Peyer's patch (tissue), 4 donors: ENCODE data around the gene ZNF521.

Experiments used
- CTCF ChIP-seq, 6 experiments: fragments of 450-650 bp in 4 of 6; fragments of 200-600 bp in 2 of 6; sonication (generic) in 1 of 6; IDR thresholded peaks; one replicate each; pipeline ENCODE4 v1.5.1; 2017 to 2019; ENCODE audit warnings: antibody characterized with exemption in 6 of 6, mild to moderate bottlenecking in 3 of 6, moderate library complexity in 1 of 6
- POLR2A ChIP-seq, 2 donors: fragments of 450-650 bp; IDR thresholded peaks; one replicate each; pipeline ENCODE4 v1.5.1; 2017; ENCODE audit warnings: antibody characterized with exemption in 2 of 2, mild to moderate bottlenecking in 2 of 2, moderate library complexity in 2 of 2

GRCh38 chr18:25262920-25263319 is 89.0 kb downstream of the ZNF521 start:
- no peak for TF ChIP-seq CTCF (IDR thresholded peaks at IDR 0.05)
- no peak for TF ChIP-seq POLR2A (IDR thresholded peaks at IDR 0.05)
